ENCODE results near the gene GHR. TPM values are rescaled to one million over a fixed set of nuclear protein-coding genes. Genes with fewer than 3 reads are reported as not detected.

GHR gene
- total and polyA plus RNA-seq, 8 donors = 0.87 to 34.8 (median 7.8) TPM

- H3K36me3 ChIP-seq = no peaks in the 10 kb centered on the region
- WGBS, 5 donors = 62 to 81% (median 79%) methylated on average over 1 of the region's 1 CpG
- H3K9me3 ChIP-seq = no peaks in the 10 kb centered on the region
- H3K4me1 ChIP-seq = peaks cover 0 to 13% (median 4%) of the 10 kb centered on the region in 4 donors
- DNase-seq = no peak
- no peaks in the 10 kb centered on the region for H3K27me3 ChIP-seq
- intact Hi-C loops (cut with DNase I; ENCODE audit: low total_unique reads) = no loop called here
- H3K27ac ChIP-seq = no peak overlapping the region
- TF ChIP-seq POLR2A (IDR thresholded peaks at IDR 0.05) (no peak), EP300 (IDR thresholded peaks at IDR 0.05) (no peak), POLR2AphosphoS5 (IDR thresholded peaks at IDR 0.05) (no peak), CTCF (IDR thresholded peaks at IDR 0.05) (no peak)
- H3K4me3 ChIP-seq = no peak overlapping the region
Observed at GRCh38 chr5:42561656-42562055, 138.4 kb downstream of the GHR start.

GRCh38 chr5:42564689-42565356, 141.6 kb downstream of the GHR start:
- no peak overlapping the region for H3K4me3 ChIP-seq
- peaks cover 0 to 26% (median 6%) of the 10 kb centered on the region in 4 donors for H3K4me1 ChIP-seq
- H3K27ac ChIP-seq = no peak overlapping the region
- DNase-seq = no peak
- H3K9me3 ChIP-seq = no peaks in the 10 kb centered on the region
- intact Hi-C loops (cut with DNase I; ENCODE audit: low total_unique reads) = no loop called here
- no peak for TF ChIP-seq POLR2AphosphoS5 (IDR thresholded peaks at IDR 0.05)
- TF ChIP-seq EP300 (IDR thresholded peaks at IDR 0.05) = no peak
- TF ChIP-seq POLR2A (IDR thresholded peaks at IDR 0.05) = no peak
- no peak for TF ChIP-seq CTCF (IDR thresholded peaks at IDR 0.05)
- no peaks in the 10 kb centered on the region for H3K27me3 ChIP-seq
- 81 to 90% (median 86%) methylated on average over 6 of the region's 6 CpGs for WGBS, 5 donors
- H3K36me3 ChIP-seq = no peaks in the 10 kb centered on the region

GRCh38 chr5:42566652-42567295, 143.5 kb downstream of the GHR start:
- peak overlapping the region in 4 of 5 donors; percentile 18 to 44 (median 30) for H3K27ac ChIP-seq
- intact Hi-C loops (cut with DNase I; ENCODE audit: low total_unique reads) = no loop called here
- 34 to 46% (median 41%) methylated on average over 5 of the region's 5 CpGs for WGBS, 5 donors

GRCh38 chr5:42569325-42569724, 146.1 kb downstream of the GHR start:
- no peaks in the 10 kb centered on the region for H3K27me3 ChIP-seq
- peaks cover 0 to 26% (median 6%) of the 10 kb centered on the region in 4 donors for H3K4me1 ChIP-seq
- TF ChIP-seq CTCF (IDR thresholded peaks at IDR 0.05) (no peak), EP300 (IDR thresholded peaks at IDR 0.05) (no peak), POLR2AphosphoS5 (IDR thresholded peaks at IDR 0.05) (no peak), POLR2A (IDR thresholded peaks at IDR 0.05) (no peak)
- H3K27ac ChIP-seq = no peak overlapping the region
- H3K9me3 ChIP-seq = no peaks in the 10 kb centered on the region
- intact Hi-C loops (cut with DNase I; ENCODE audit: low total_unique reads) = no loop called here
- no peak overlapping the region for H3K4me3 ChIP-seq
- no peaks in the 10 kb centered on the region for H3K36me3 ChIP-seq
- 88 to 95% (median 92%) methylated on average over 2 of the region's 2 CpGs for WGBS, 5 donors
- no peak for DNase-seq

More at GRCh38 chr5:42566652-42567295, 143.5 kb downstream of the GHR start:
- peak in 1 of 2 donors; percentile 65 for DNase-seq
- TF ChIP-seq EP300 (IDR thresholded peaks at IDR 0.05) = no peak
- no peak for TF ChIP-seq CTCF (IDR thresholded peaks at IDR 0.05)
- TF ChIP-seq POLR2A (IDR thresholded peaks at IDR 0.05) = no peak
- TF ChIP-seq POLR2AphosphoS5 (IDR thresholded peaks at IDR 0.05) = no peak
- Histone ChIP-seq H3K4me3 (no peak overlapping the region), H3K9me3 (no peaks in the 10 kb centered on the region), H3K4me1 (peaks cover 0 to 26% (median 6%) of the 10 kb centered on the region in 4 donors), H3K36me3 (no peaks in the 10 kb centered on the region), H3K27me3 (no peaks in the 10 kb centered on the region)

All from stomach (tissue), 9 donors.